ENCODE measurements around the gene TMCC1. TPM values are rescaled to one million over a fixed set of nuclear protein-coding genes. Genes with fewer than 3 reads are reported as not detected.

TMCC1 gene
- total and polyA plus RNA-seq, 10 of the 15 experiments (the other 5 are each of a cell fraction or from before 2014, with no cell fraction given), result 2.3 to 21.1 (median 8.4) TPM

DNA sequence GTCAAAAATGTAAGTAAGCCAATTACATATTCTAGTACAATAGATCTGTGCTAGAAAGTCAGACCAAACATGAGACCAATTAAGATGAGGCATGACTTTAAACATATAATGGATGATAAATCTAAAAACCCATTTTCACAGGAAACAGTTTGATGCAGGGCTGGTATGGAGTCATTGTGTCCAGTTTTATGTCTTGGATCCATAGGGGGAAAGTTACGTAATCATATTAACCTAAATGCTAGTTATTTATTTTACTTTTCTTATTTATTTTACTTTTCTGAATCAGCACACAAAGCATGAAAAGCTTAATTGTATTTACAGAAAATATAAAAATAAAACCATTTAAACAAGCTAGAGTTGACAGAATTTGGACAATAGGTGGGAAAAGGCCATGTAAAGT lies 26.3 kb upstream of the TMCC1 start:
- SMC1A ChIA-PET (ENCODE audit: uncharacterized antibody, unreplicated experiment), result interaction anchor here (1.4 kb wide), 1 partner anchor 17 kb away, joined by 5 read pairs; no protein-coding TSS in a partner anchor
- H3K4me3 ChIP-seq, result no peak overlapping the region
- POLR2A ChIA-PET, result no interaction called here
- H3K27me3 ChIP-seq (replicated peaks in 1 of 2; ENCODE audit: control insufficient read depth in 2 of 2, insufficient read depth in 2 of 2, low read length in 1 of 2), result no peaks in the 10 kb centered on the region
- no peaks in the 10 kb centered on the region for H3K79me2 ChIP-seq (ENCODE audit: control insufficient read depth, insufficient read depth, low read length)
- H3K9me3 ChIP-seq (replicated peaks; ENCODE audit: control insufficient read depth, insufficient read depth, low read length), result peaks cover 12% of the 10 kb centered on the region
- H3K27ac ChIP-seq (ENCODE audit: control insufficient read depth, insufficient read depth), result no peak overlapping the region
- TF ChIP-seq RAD51 (IDR thresholded peaks at IDR 0.05) (no peak), NR2C1 (IDR thresholded peaks at IDR 0.05) (no peak), NRF1 (conservative IDR thresholded peaks at IDR 0.05; ENCODE audit: low read depth, low read length) (no peak), ZNF274 (IDR thresholded peaks at IDR 0.05; ENCODE audit: insufficient read depth, insufficient read length) (no peak), HDGF (IDR thresholded peaks at IDR 0.05) (no peak), HDAC6 (IDR thresholded peaks at IDR 0.05; ENCODE audit: unreplicated experiment) (no peak), SREBF2 (IDR thresholded peaks at IDR 0.05; ENCODE audit: low read length) (no peak), CBX3 (IDR thresholded peaks at IDR 0.05; ENCODE audit: borderline replicate concordance, low read depth) (no peak)
- TF ChIP-seq, protein P1, sequence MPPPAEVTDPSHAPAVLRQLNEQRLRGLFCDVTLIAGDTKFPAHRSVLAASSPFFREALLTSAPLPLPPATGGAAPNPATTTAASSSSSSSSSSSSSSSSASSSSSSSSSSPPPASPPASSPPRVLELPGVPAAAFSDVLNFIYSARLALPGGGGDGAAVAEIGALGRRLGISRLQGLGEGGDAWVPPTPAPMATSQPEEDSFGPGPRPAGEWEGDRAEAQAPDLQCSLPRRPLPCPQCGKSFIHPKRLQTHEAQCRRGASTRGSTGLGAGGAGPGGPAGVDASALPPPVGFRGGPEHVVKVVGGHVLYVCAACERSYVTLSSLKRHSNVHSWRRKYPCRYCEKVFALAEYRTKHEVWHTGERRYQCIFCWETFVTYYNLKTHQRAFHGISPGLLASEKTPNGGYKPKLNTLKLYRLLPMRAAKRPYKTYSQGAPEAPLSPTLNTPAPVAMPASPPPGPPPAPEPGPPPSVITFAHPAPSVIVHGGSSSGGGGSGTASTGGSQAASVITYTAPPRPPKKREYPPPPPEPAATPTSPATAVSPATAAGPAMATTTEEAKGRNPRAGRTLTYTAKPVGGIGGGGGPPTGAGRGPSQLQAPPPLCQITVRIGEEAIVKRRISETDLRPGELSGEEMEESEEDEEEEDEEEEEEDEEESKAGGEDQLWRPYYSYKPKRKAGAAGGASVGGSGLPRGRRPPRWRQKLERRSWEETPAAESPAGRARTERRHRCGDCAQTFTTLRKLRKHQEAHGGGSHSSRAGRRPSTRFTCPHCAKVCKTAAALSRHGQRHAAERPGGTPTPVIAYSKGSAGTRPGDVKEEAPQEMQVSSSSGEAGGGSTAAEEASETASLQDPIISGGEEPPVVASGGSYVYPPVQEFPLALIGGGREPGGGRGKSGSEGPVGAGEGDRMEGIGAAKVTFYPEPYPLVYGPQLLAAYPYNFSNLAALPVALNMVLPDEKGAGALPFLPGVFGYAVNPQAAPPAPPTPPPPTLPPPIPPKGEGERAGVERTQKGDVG (CRISPR knock-in tag; IDR thresholded peaks at IDR 0.05), result no peak
- TF ChIP-seq, protein P2, sequence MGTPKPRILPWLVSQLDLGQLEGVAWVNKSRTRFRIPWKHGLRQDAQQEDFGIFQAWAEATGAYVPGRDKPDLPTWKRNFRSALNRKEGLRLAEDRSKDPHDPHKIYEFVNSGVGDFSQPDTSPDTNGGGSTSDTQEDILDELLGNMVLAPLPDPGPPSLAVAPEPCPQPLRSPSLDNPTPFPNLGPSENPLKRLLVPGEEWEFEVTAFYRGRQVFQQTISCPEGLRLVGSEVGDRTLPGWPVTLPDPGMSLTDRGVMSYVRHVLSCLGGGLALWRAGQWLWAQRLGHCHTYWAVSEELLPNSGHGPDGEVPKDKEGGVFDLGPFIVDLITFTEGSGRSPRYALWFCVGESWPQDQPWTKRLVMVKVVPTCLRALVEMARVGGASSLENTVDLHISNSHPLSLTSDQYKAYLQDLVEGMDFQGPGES (IDR thresholded peaks at IDR 0.05), result no peak
- TF ChIP-seq, protein P3, sequence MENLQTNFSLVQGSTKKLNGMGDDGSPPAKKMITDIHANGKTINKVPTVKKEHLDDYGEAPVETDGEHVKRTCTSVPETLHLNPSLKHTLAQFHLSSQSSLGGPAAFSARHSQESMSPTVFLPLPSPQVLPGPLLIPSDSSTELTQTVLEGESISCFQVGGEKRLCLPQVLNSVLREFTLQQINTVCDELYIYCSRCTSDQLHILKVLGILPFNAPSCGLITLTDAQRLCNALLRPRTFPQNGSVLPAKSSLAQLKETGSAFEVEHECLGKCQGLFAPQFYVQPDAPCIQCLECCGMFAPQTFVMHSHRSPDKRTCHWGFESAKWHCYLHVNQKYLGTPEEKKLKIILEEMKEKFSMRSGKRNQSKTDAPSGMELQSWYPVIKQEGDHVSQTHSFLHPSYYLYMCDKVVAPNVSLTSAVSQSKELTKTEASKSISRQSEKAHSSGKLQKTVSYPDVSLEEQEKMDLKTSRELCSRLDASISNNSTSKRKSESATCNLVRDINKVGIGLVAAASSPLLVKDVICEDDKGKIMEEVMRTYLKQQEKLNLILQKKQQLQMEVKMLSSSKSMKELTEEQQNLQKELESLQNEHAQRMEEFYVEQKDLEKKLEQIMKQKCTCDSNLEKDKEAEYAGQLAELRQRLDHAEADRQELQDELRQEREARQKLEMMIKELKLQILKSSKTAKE (IDR thresholded peaks at IDR 0.05; ENCODE audit: low read depth, poor library complexity, severe bottlenecking), result no peak
- TF ChIP-seq, protein P4, sequence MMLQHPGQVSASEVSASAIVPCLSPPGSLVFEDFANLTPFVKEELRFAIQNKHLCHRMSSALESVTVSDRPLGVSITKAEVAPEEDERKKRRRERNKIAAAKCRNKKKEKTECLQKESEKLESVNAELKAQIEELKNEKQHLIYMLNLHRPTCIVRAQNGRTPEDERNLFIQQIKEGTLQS (IDR thresholded peaks at IDR 0.05; ENCODE audit: borderline replicate concordance, extremely low read depth, low read depth, low read length), result no peak
- no peaks in the 10 kb centered on the region for H3K36me3 ChIP-seq (ENCODE audit: control insufficient read depth in 2 of 2, insufficient read depth in 2 of 2, low read length in 1 of 2)
- DNase-seq (ENCODE audit: low read depth, low spot score) (no peak), ATAC-seq (no peak), FAIRE-seq (no peak)
- in situ Hi-C loops (cut with MboI) (no loop called here), intact Hi-C loops (cut with micrococcal nuclease; ENCODE audit: unreplicated experiment) (no loop called here)
- 46% methylated on average over 1 of the region's 1 CpG for WGBS (ENCODE audit: insufficient coverage, insufficient replicate concordance, low lambda C conversion rate, missing lambda C conversion rate)
- H3K4me2 ChIP-seq (ENCODE audit: control insufficient read depth, insufficient read depth), result no peak overlapping the region
- RAD21 ChIA-PET (ENCODE audit: unreplicated experiment), result no interaction called here
- H3K4me1 ChIP-seq (ENCODE audit: control insufficient read depth, insufficient read depth, low read length), result no peaks in the 10 kb centered on the region
- no peaks in the 10 kb centered on the region for H4K20me1 ChIP-seq (ENCODE audit: control insufficient read depth, insufficient read depth)
- no peak overlapping the region for H2AFZ ChIP-seq (ENCODE audit: control insufficient read depth, low read depth, low read length)
- CTCF ChIA-PET, result interaction anchor here (0.5 to 1.3 kb wide), 6 partner anchors 10 to 398 kb away, joined by 3 read pairs; no protein-coding TSS in a partner anchor
- no peak overlapping the region for H3K9ac ChIP-seq (ENCODE audit: control insufficient read depth, insufficient read depth, low read length)
- no TSS peak for BruUV-seq (replicated peaks)

Measured in GM12878 (cell line).